ENCODE data around the gene LCMT1. TPM values are rescaled to one million over a fixed set of nuclear protein-coding genes. Genes with fewer than 3 reads are reported as not detected.
A peak's percentile ranks its signal among the peaks of the same experiment; 100 is the strongest.
"Not testable (repeated sequence)": the region's sequence is repeated elsewhere in the genome, so short reads cannot be mapped to it uniquely, and the experiment has no call there.

The LCMT1 gene
- polyA plus RNA-seq, 3 donors = 27.2 to 34.2 (median 33.1) TPM

- H3K9ac ChIP-seq (ENCODE audit: insufficient read depth, low read length, poor library complexity, severe bottlenecking) = no peak overlapping the region
- H3K9me3 Mint-ChIP-seq = no peaks in the 10 kb centered on the region
- H3K36me3 ChIP-seq (replicated peaks in 1 of 2; ENCODE audit: control insufficient read depth in 1 of 2, insufficient read depth in 2 of 2, low read length in 2 of 2) = peaks cover 4 to 32% of the 10 kb centered on the region in 2 donors
- H3K27ac ChIP-seq (ENCODE audit: low read depth in 1 of 2, low read length in 2 of 2) = no peak overlapping the region
- intact Hi-C loops (cut with micrococcal nuclease) = loop anchor here (1.0 to 10.0 kb wide), 3 partner anchors 72 to 98 kb away; no protein-coding TSS in a partner anchor
- H3K27me3 Mint-ChIP-seq (ENCODE audit: low read depth in 3 of 3) = peaks cover 0 to 2% (median 0%) of the 10 kb centered on the region in 3 donors
- H3K4me3 ChIP-seq (replicated peaks in 1 of 3; ENCODE audit: low read depth in 2 of 3, low read length in 3 of 3) = no peak overlapping the region
- peaks cover 15 to 21% of the 10 kb centered on the region in 2 donors for H3K4me1 ChIP-seq (ENCODE audit: control insufficient read depth in 1 of 2, insufficient read depth in 2 of 2, low read length in 2 of 2)
- no peaks in the 10 kb centered on the region for H3K27me3 ChIP-seq (ENCODE audit: control insufficient read depth in 2 of 2, insufficient read depth in 2 of 2, low read length in 2 of 2)
- H4K20me1 ChIP-seq (ENCODE audit: insufficient read depth, low read length) = peaks cover 10% of the 10 kb centered on the region
- H3K4me2 ChIP-seq (replicated peaks; ENCODE audit: extremely low read depth, low read length, poor library complexity, severe bottlenecking) = no peak overlapping the region
- WGBS (ENCODE audit: insufficient coverage) = 40% methylated on average over 1 of the region's 4 CpGs
- H3K79me2 ChIP-seq (ENCODE audit: insufficient read depth, low read length) = peaks cover 25% of the 10 kb centered on the region
- H3K4me1 Mint-ChIP-seq = peaks cover 24% of the 10 kb centered on the region
- no peak overlapping the region for H2AFZ ChIP-seq (ENCODE audit: insufficient read depth, low read depth, low read length, poor library complexity, severe bottlenecking)
- H3K9me3 ChIP-seq (replicated peaks in 1 of 2; ENCODE audit: control insufficient read depth in 1 of 2, insufficient read depth in 1 of 2, low read length in 2 of 2) = no peaks in the 10 kb centered on the region
- H3K27ac Mint-ChIP-seq = no peak overlapping the region
- no peak overlapping the region for H3K4me3 Mint-ChIP-seq
- DNase-seq = peak in 2 of 3 donors; percentile 18 to 40
- peaks cover 37 to 40% of the 10 kb centered on the region in 2 donors for H3K36me3 Mint-ChIP-seq
- TF ChIP-seq CTCF (IDR thresholded peaks at IDR 0.05) = peak; percentile 60
Observed at GRCh38 chr16:25126820-25127232, 15.3 kb downstream of the LCMT1 start.

GRCh38 chr16:25132751-25133150 lies 21.2 kb downstream of the LCMT1 start:
- 92% methylated on average over 5 of the region's 5 CpGs for WGBS (ENCODE audit: insufficient coverage)
- peaks cover 14 to 77% of the 10 kb centered on the region in 2 donors for H3K36me3 ChIP-seq (replicated peaks in 1 of 2; ENCODE audit: control insufficient read depth in 1 of 2, insufficient read depth in 2 of 2, low read length in 2 of 2)

More at GRCh38 chr16:25132751-25133150, 21.2 kb downstream of the LCMT1 start:
- H3K9me3 ChIP-seq (replicated peaks in 1 of 2; ENCODE audit: control insufficient read depth in 1 of 2, insufficient read depth in 1 of 2, low read length in 2 of 2); H4K20me1 ChIP-seq (ENCODE audit: insufficient read depth, low read length); H3K4me3 Mint-ChIP-seq; intact Hi-C loops (cut with micrococcal nuclease); H3K9ac ChIP-seq (ENCODE audit: insufficient read depth, low read length, poor library complexity, severe bottlenecking); H3K9me3 Mint-ChIP-seq; H3K27me3 Mint-ChIP-seq (ENCODE audit: low read depth in 3 of 3); H3K4me3 ChIP-seq (replicated peaks in 1 of 3; ENCODE audit: low read depth in 2 of 3, low read length in 3 of 3); H3K79me2 ChIP-seq (ENCODE audit: insufficient read depth, low read length); H3K27me3 ChIP-seq (ENCODE audit: control insufficient read depth in 2 of 2, insufficient read depth in 2 of 2, low read length in 2 of 2); DNase-seq; H2AFZ ChIP-seq (ENCODE audit: insufficient read depth, low read depth, low read length, poor library complexity, severe bottlenecking); H3K27ac ChIP-seq (ENCODE audit: low read depth in 1 of 2, low read length in 2 of 2); H3K4me2 ChIP-seq (replicated peaks; ENCODE audit: extremely low read depth, low read length, poor library complexity, severe bottlenecking): not testable (repeated sequence)
- Mint-ChIP-seq H3K27ac (peak overlapping the region in 1 of 7 donors; percentile 65), H3K4me1 (peaks cover 11% of the 10 kb centered on the region), H3K36me3 (peaks cover 54 to 82% of the 10 kb centered on the region in 2 donors)
- H3K4me1 ChIP-seq (ENCODE audit: control insufficient read depth in 1 of 2, insufficient read depth in 2 of 2, low read length in 2 of 2) = peaks cover 14 to 17% of the 10 kb centered on the region in 2 donors

Data from CD14-positive monocyte (primary cell).